ENCODE results near the gene TPCN2.

Gene TPCN2

DNA sequence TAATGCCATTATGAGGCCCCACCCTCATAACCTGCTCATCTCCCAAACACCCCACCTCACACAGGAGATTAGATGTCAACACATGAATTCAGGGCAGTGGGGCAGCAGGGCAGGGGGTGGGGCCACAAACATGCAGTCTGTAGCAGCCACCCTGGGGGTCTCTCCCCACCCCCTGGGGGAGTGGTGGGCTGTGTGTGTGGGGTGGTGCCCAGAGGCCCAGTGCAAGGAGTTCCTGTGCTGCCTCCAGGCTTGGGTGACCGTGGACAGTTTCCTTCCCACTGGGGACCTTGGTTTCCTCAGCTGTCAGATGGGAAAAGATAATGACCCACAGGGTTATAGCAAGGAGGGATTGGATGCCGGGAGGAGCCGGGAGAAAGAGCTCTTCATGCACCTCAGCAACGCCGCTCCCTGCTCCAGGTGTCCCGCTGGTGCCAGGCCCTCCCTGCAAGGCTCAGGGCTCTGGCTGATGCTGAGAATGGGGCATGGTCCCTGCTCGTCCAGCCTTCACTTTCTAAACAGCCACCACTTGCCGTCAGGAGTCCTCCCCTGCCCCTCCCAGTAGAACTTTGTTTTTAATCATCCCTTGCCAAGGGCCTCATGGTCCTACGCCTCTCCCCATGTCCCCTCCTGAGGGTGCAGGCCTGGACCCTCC, 33.7 kb upstream of the TPCN2 start:
- no peak overlapping the region for H3K4ac ChIP-seq (ENCODE audit: low read depth, low read length)
- no peak overlapping the region for H4K91ac ChIP-seq (ENCODE audit: low read depth, low read length)
- no peak overlapping the region for H3K18ac ChIP-seq (ENCODE audit: low read length)
- H3K27ac ChIP-seq (ENCODE audit: low read depth, low read length): no peak overlapping the region
- H3K9ac ChIP-seq (ENCODE audit: low read length): no peak overlapping the region
- H3K27me3 ChIP-seq (ENCODE audit: insufficient read depth, low read length): no peaks in the 10 kb centered on the region
- H2AK5ac ChIP-seq (ENCODE audit: low read length): no peak overlapping the region
- peaks cover 6% of the 10 kb centered on the region for H3K9me3 ChIP-seq (ENCODE audit: insufficient read depth, low read depth, low read length)
- no peak overlapping the region for H3K4me2 ChIP-seq (ENCODE audit: low read length)
- no peak overlapping the region for H2BK120ac ChIP-seq (ENCODE audit: insufficient read depth, low read length, poor library complexity)
- H4K12ac ChIP-seq (ENCODE audit: low read depth, low read length): no peak overlapping the region
- no peak overlapping the region for H4K8ac ChIP-seq (ENCODE audit: low read depth, low read length)
- DNase-seq: no peak
- no peak overlapping the region for H2AFZ ChIP-seq (ENCODE audit: insufficient read depth, low read length, poor library complexity)
- peaks cover 21 to 24% of the 10 kb centered on the region in 2 experiments for H3K4me1 ChIP-seq (ENCODE audit: control insufficient read depth in 1 of 2, insufficient read depth in 2 of 2, low read length in 2 of 2)
- peaks cover 2% of the 10 kb centered on the region for H3K79me1 ChIP-seq (ENCODE audit: low read length)
- H3K79me2 ChIP-seq (ENCODE audit: control insufficient read depth, insufficient read depth, low read length, poor library complexity): no peaks in the 10 kb centered on the region
- H3K36me3 ChIP-seq (ENCODE audit: control insufficient read depth in 1 of 2, insufficient read depth in 2 of 2, low read length in 2 of 2): no peaks in the 10 kb centered on the region
- H2BK5ac ChIP-seq (ENCODE audit: low read depth, low read length, poor library complexity): no peak overlapping the region
- no peak overlapping the region for H2BK12ac ChIP-seq (ENCODE audit: low read length)
- no peak overlapping the region for H3K23ac ChIP-seq (ENCODE audit: low read length)
- H3K14ac ChIP-seq (ENCODE audit: low read length): no peak overlapping the region
- no CpG with 5 or more reads among the region's 9 CpGs for WGBS (ENCODE audit: extremely low coverage, insufficient coverage, insufficient read length)
- H3K4me3 ChIP-seq (ENCODE audit: low read depth, low read length): no peak overlapping the region

DNA sequence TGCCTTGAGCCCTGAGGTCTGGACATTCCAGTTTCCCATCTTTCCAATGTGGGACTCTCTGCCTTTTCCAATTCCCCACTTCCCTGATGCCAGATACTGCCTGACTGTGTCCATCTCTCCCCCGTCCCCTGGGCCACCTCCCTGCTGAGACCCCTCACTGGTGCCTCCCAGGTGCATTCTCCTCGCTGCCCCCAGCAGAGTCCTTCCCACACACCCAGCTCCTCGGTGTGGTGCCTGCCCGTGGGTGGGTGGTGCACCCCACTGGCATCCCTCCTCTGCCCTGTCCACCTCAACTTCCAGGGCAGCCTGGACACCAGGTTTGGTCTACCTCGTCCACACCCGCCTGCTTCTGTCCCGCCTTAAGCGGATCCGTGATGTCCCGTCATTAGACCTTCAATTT, 30.8 kb upstream of the TPCN2 start:
- Histone ChIP-seq H3K27ac (ENCODE audit: low read depth, low read length) (no peak overlapping the region), H2BK12ac (ENCODE audit: low read length) (no peak overlapping the region), H3K4ac (ENCODE audit: low read depth, low read length) (no peak overlapping the region), H3K4me3 (ENCODE audit: low read depth, low read length) (no peak overlapping the region), H4K12ac (ENCODE audit: low read depth, low read length) (no peak overlapping the region), H3K4me2 (ENCODE audit: low read length) (no peak overlapping the region), H3K79me2 (ENCODE audit: control insufficient read depth, insufficient read depth, low read length, poor library complexity) (no peaks in the 10 kb centered on the region), H3K4me1 (ENCODE audit: control insufficient read depth in 1 of 2, insufficient read depth in 2 of 2, low read length in 2 of 2) (peaks cover 7 to 10% of the 10 kb centered on the region in 2 experiments), H3K79me1 (ENCODE audit: low read length) (no peaks in the 10 kb centered on the region), H2BK120ac (ENCODE audit: insufficient read depth, low read length, poor library complexity) (no peak overlapping the region), H3K14ac (ENCODE audit: low read length) (no peak overlapping the region), H3K27me3 (ENCODE audit: insufficient read depth, low read length) (no peaks in the 10 kb centered on the region), H3K23ac (ENCODE audit: low read length) (no peak overlapping the region), H2BK5ac (ENCODE audit: low read depth, low read length, poor library complexity) (no peak overlapping the region), H2AK5ac (ENCODE audit: low read length) (no peak overlapping the region), H3K9me3 (ENCODE audit: insufficient read depth, low read depth, low read length) (peaks cover 6% of the 10 kb centered on the region), H2AFZ (ENCODE audit: insufficient read depth, low read length, poor library complexity) (no peak overlapping the region), H4K91ac (ENCODE audit: low read depth, low read length) (no peak overlapping the region), H3K9ac (ENCODE audit: low read length) (no peak overlapping the region), H3K18ac (ENCODE audit: low read length) (no peak overlapping the region), H4K8ac (ENCODE audit: low read depth, low read length) (no peak overlapping the region), H3K36me3 (ENCODE audit: control insufficient read depth in 1 of 2, insufficient read depth in 2 of 2, low read length in 2 of 2) (no peaks in the 10 kb centered on the region)
- no CpG with 5 or more reads among the region's 10 CpGs for WGBS (ENCODE audit: extremely low coverage, insufficient coverage, insufficient read length)
- DNase-seq: no peak

- Histone ChIP-seq H3K9ac (ENCODE audit: low read length) (no peak overlapping the region), H3K36me3 (ENCODE audit: control insufficient read depth in 1 of 2, insufficient read depth in 2 of 2, low read length in 2 of 2) (no peaks in the 10 kb centered on the region), H4K12ac (ENCODE audit: low read depth, low read length) (no peak overlapping the region), H3K18ac (ENCODE audit: low read length) (no peak overlapping the region), H3K79me2 (ENCODE audit: control insufficient read depth, insufficient read depth, low read length, poor library complexity) (no peaks in the 10 kb centered on the region), H3K4me3 (ENCODE audit: low read depth, low read length) (no peak overlapping the region), H2AFZ (ENCODE audit: insufficient read depth, low read length, poor library complexity) (no peak overlapping the region), H3K4me1 (ENCODE audit: control insufficient read depth in 1 of 2, insufficient read depth in 2 of 2, low read length in 2 of 2) (peaks cover under 1 to 3% of the 10 kb centered on the region in 2 experiments), H4K91ac (ENCODE audit: low read depth, low read length) (no peak overlapping the region), H3K79me1 (ENCODE audit: low read length) (no peaks in the 10 kb centered on the region), H2AK5ac (ENCODE audit: low read length) (no peak overlapping the region), H2BK5ac (ENCODE audit: low read depth, low read length, poor library complexity) (no peak overlapping the region), H3K4ac (ENCODE audit: low read depth, low read length) (no peak overlapping the region), H2BK12ac (ENCODE audit: low read length) (no peak overlapping the region), H2BK120ac (ENCODE audit: insufficient read depth, low read length, poor library complexity) (no peak overlapping the region), H3K23ac (ENCODE audit: low read length) (no peak overlapping the region), H3K14ac (ENCODE audit: low read length) (no peak overlapping the region), H4K8ac (ENCODE audit: low read depth, low read length) (no peak overlapping the region), H3K4me2 (ENCODE audit: low read length) (no peak overlapping the region), H3K27ac (ENCODE audit: low read depth, low read length) (no peak overlapping the region), H3K27me3 (ENCODE audit: insufficient read depth, low read length) (no peaks in the 10 kb centered on the region), H3K9me3 (ENCODE audit: insufficient read depth, low read depth, low read length) (peaks cover 6% of the 10 kb centered on the region)
- WGBS (ENCODE audit: extremely low coverage, insufficient coverage, insufficient read length): no CpG with 5 or more reads among the region's 13 CpGs
- no peak for DNase-seq
Measured at GRCh38 chr11:69018924-69019323, 29.8 kb upstream of the TPCN2 start.

DNA sequence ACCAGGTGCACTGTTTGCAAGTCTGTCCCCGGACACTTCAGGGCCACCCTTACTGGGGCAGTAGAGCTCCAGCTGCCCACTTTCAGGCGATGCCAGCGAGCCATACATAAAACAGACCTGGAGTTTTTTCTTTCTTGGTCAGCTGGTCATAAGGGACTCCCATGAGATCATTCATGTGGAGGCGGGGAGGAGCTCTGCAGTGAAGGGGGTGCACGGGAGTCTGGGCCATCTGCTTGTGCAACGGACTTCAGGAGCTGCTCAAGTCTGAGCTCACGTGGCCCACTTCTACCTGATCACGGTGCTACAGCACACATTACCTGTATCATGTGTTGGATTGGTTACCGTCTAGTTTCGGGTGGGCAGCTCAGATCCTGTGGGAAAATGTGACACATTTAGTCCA, 26.5 kb upstream of the TPCN2 start:
- Histone ChIP-seq H3K14ac (ENCODE audit: low read length) (no peak overlapping the region), H4K8ac (ENCODE audit: low read depth, low read length) (no peak overlapping the region), H3K4me3 (ENCODE audit: low read depth, low read length) (no peak overlapping the region), H3K4ac (ENCODE audit: low read depth, low read length) (no peak overlapping the region), H3K79me2 (ENCODE audit: control insufficient read depth, insufficient read depth, low read length, poor library complexity) (no peaks in the 10 kb centered on the region), H3K79me1 (ENCODE audit: low read length) (no peaks in the 10 kb centered on the region), H3K36me3 (ENCODE audit: control insufficient read depth in 1 of 2, insufficient read depth in 2 of 2, low read length in 2 of 2) (no peaks in the 10 kb centered on the region), H3K23ac (ENCODE audit: low read length) (no peak overlapping the region), H2AK5ac (ENCODE audit: low read length) (no peak overlapping the region), H3K18ac (ENCODE audit: low read length) (no peak overlapping the region), H3K27me3 (ENCODE audit: insufficient read depth, low read length) (no peaks in the 10 kb centered on the region), H2BK5ac (ENCODE audit: low read depth, low read length, poor library complexity) (no peak overlapping the region), H3K9me3 (ENCODE audit: insufficient read depth, low read depth, low read length) (peaks cover 1% of the 10 kb centered on the region), H3K4me2 (ENCODE audit: low read length) (no peak overlapping the region), H3K9ac (ENCODE audit: low read length) (no peak overlapping the region), H3K27ac (ENCODE audit: low read depth, low read length) (no peak overlapping the region), H2AFZ (ENCODE audit: insufficient read depth, low read length, poor library complexity) (no peak overlapping the region), H2BK120ac (ENCODE audit: insufficient read depth, low read length, poor library complexity) (no peak overlapping the region), H2BK12ac (ENCODE audit: low read length) (no peak overlapping the region), H4K12ac (ENCODE audit: low read depth, low read length) (no peak overlapping the region), H4K91ac (ENCODE audit: low read depth, low read length) (no peak overlapping the region), H3K4me1 (ENCODE audit: control insufficient read depth in 1 of 2, insufficient read depth in 2 of 2, low read length in 2 of 2) (no peaks in the 10 kb centered on the region)
- no CpG with 5 or more reads among the region's 10 CpGs for WGBS (ENCODE audit: extremely low coverage, insufficient coverage, insufficient read length)
- no peak for DNase-seq

All from trophoblast cell (in vitro differentiated cells and primary cell).